WTC11 (cell line): ENCODE data around the gene ALG14. TPM values are rescaled to one million over a fixed set of nuclear protein-coding genes. Genes with fewer than 3 reads are reported as not detected.

ENCODE experiments used
- ATAC-seq: fragments of 200-7000 bp; cut with Tn5 transposase; 2 replicates; pipeline ENCODE4 v1.10.0; 2021; ENCODE audit warnings: mild to moderate bottlenecking, moderate library complexity
- CTCF ChIA-PET: fragments of 300-600 bp; sonication (Branson Sonifier 250); formaldehyde crosslinking; loops from one replicate; lab custom pipeline; 2021; ENCODE audit warnings: antibody characterized with exemption; lab: Charles Lee
- POLR2A ChIA-PET: fragments of 350-600 bp; sonication (Branson Sonifier 250); formaldehyde crosslinking; loops from one replicate; lab custom pipeline; 2021; ENCODE audit warnings: antibody characterized with exemption; lab: Charles Lee
- DNase-seq: peaks from one replicate; pipeline ENCODE4 v3.0.0; 2021; ENCODE audit warnings: low spot score
- H3K27ac Mint-ChIP-seq: 2 replicates; pipeline ENCODE4 v1.8.0; 2021; ENCODE audit warnings: mixed read lengths
- H3K27me3 Mint-ChIP-seq: 2 replicates; pipeline ENCODE4 v1.8.0; 2021; ENCODE audit warnings: low read depth, mild to moderate bottlenecking, moderate library complexity, mixed read lengths
- H3K36me3 Mint-ChIP-seq: 2 replicates; pipeline ENCODE4 v1.8.0; 2021; ENCODE audit warnings: mixed read lengths
- H3K4me1 Mint-ChIP-seq: 2 replicates; pipeline ENCODE4 v1.8.0; 2022; ENCODE audit warnings: mixed read lengths
- H3K4me3 Mint-ChIP-seq: 2 replicates; pipeline ENCODE4 v1.8.0; 2021; ENCODE audit warnings: mild to moderate bottlenecking, moderate library complexity, mixed read lengths
- H3K9me3 Mint-ChIP-seq: 2 replicates; pipeline ENCODE4 v1.8.0; 2021; ENCODE audit warnings: mixed read lengths
- CREM ChIP-seq: sonication (generic); formaldehyde crosslinking; IDR thresholded peaks from 2 replicates; pipeline ENCODE4 v1.8.1; 2022; ENCODE audit warnings: mild to moderate bottlenecking, missing genetic modification reagents, moderate library complexity
- HMGA2 ChIP-seq: fragments of 250-450 bp; sonication (Bioruptor Pico); IDR thresholded peaks from 2 replicates; pipeline ENCODE4 v1.4.0; 2021; ENCODE audit warnings: mild to moderate bottlenecking, moderate library complexity
- KAT7 ChIP-seq: sonication (generic); formaldehyde crosslinking; IDR thresholded peaks from 2 replicates; pipeline ENCODE4 v1.8.1; 2023; ENCODE audit warnings: missing genetic modification reagents, mild to moderate bottlenecking, borderline replicate concordance
- NR1H2 ChIP-seq: sonication (generic); formaldehyde crosslinking; IDR thresholded peaks from 2 replicates; pipeline ENCODE4 v1.9.0; 2021; ENCODE audit warnings: mild to moderate bottlenecking, moderate library complexity, missing genetic modification reagents
- NR3C1 ChIP-seq: sonication (generic); formaldehyde crosslinking; conservative IDR thresholded peaks from 2 replicates; pipeline ENCODE4 v1.8.1; 2023; ENCODE audit warnings: low read depth, mild to moderate bottlenecking, missing genetic modification reagents
- OVOL2 ChIP-seq: fragments of 250-450 bp; sonication (Bioruptor Pico); IDR thresholded peaks from 2 replicates; pipeline ENCODE4 v1.9.0; 2021; ENCODE audit warnings: mild to moderate bottlenecking, borderline replicate concordance
- PRRX2 ChIP-seq: fragments of 250-450 bp; sonication (Bioruptor Pico); IDR thresholded peaks from 2 replicates; pipeline ENCODE4 v1.8.0; 2021; ENCODE audit warnings: mild to moderate bottlenecking
- SMAD4 ChIP-seq: sonication (generic); formaldehyde crosslinking; IDR thresholded peaks from 2 replicates; pipeline ENCODE4 v1.8.0; 2022; ENCODE audit warnings: mild to moderate bottlenecking, missing genetic modification reagents
- TEAD4 ChIP-seq: sonication (generic); formaldehyde crosslinking; IDR thresholded peaks from 2 replicates; pipeline ENCODE4 v1.8.0; 2022; ENCODE audit warnings: mild to moderate bottlenecking, missing genetic modification reagents
- ZNF416 ChIP-seq: fragments of 250-450 bp; sonication (Bioruptor Pico); IDR thresholded peaks from 2 replicates; pipeline ENCODE4 v1.9.0; 2021; ENCODE audit warnings: mild to moderate bottlenecking, inconsistent platforms
- total RNA-seq: library from RNA; stranded (reverse); gene quantifications from 3 replicates; pipeline ENCODE4 v1.2.3, GENCODE V29; 2021
- TF ChIP-seq, protein P1 (sequence below): sonication (generic); formaldehyde crosslinking; IDR thresholded peaks from 2 replicates; pipeline ENCODE4 v1.8.1; 2022; ENCODE audit warnings: mild to moderate bottlenecking, moderate library complexity, missing genetic modification reagents
- TF ChIP-seq, protein P2 (sequence below): sonication (generic); formaldehyde crosslinking; IDR thresholded peaks from 2 replicates; pipeline ENCODE4 v1.8.1; 2022; ENCODE audit warnings: mild to moderate bottlenecking, missing genetic modification reagents, moderate library complexity, borderline replicate concordance
- TF ChIP-seq, protein P3 (sequence below): sonication (generic); formaldehyde crosslinking; IDR thresholded peaks from 2 replicates; pipeline ENCODE4 v1.8.0; 2022; ENCODE audit warnings: mild to moderate bottlenecking, missing genetic modification reagents
- TF ChIP-seq, protein P4 (sequence below): sonication (generic); formaldehyde crosslinking; IDR thresholded peaks from 2 replicates; pipeline ENCODE4 v1.8.0; 2022; ENCODE audit warnings: mild to moderate bottlenecking, missing genetic modification reagents
- TF ChIP-seq, protein P5 (sequence below): sonication (generic); formaldehyde crosslinking; IDR thresholded peaks from 2 replicates; pipeline ENCODE4 v1.8.1; 2022; ENCODE audit warnings: low read depth, mild to moderate bottlenecking, moderate library complexity, missing genetic modification reagents, borderline replicate concordance
- TF ChIP-seq, protein P6 (sequence below): fragments of 250-450 bp; sonication (Bioruptor Pico); IDR thresholded peaks from 2 replicates; pipeline ENCODE4 v1.9.0; 2021; ENCODE audit warnings: mild to moderate bottlenecking, borderline replicate concordance
- TF ChIP-seq, protein P7 (sequence below): sonication (generic); formaldehyde crosslinking; IDR thresholded peaks from 2 replicates; pipeline ENCODE4 v1.8.1; 2023; ENCODE audit warnings: mild to moderate bottlenecking, missing genetic modification reagents, moderate library complexity

ALG14 gene
- total RNA-seq, 1 experiment from 2014 or later, result 2.3 TPM

DNA sequence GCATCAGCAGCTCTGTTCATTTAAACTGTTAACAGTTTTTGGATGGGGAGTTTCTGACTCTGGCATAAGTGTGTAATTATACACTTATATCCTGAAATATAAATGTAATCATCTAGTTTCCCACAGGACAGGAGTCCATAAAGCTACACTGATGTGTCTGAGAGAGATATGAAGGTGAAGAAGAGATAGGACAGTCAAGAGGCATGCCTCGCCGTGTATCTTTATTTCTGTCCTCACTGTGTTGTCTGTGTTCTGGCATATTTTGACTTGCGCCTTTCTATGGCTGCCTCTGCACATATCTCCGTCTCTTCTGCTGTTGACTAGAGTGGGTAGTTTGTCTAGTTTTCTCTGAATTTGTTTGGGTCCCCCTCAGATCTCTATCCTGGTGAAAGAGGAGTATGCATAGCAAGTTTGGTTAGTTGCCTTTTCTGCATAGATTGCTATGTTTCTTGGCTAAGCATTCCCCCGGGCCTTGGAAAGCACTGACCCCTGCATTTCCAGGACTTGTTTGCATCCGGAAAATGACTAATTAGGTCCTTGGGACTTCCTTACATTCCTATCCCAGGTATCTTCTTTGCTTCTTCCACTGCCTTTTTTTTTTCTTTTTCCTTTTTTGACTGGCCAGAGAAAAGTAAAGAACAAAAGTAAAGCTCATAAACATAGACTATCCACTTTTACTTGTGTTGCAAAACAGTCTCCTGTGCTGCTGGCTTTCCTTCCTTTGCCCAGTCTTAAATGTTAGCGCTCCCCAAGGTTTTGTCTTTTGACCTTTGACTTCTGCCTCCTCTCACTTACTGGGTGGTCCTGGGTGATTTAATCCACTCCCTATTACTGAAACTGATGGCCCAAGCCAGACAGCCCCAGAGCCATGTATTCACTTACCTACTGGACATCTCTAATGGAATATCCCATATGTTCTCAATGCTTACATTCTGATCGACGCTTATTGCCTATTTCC, 118.2 kb downstream of the ALG14 start:
- TF ChIP-seq NR1H2 (CRISPR knock-in tag) (no peak), HMGA2 (no peak), SMAD4 (CRISPR knock-in tag) (no peak), CREM (CRISPR knock-in tag) (no peak), OVOL2 (CRISPR knock-in tag) (no peak), ZNF416 (no peak), PRRX2 (CRISPR knock-in tag) (no peak), TEAD4 (CRISPR knock-in tag) (no peak), NR3C1 (CRISPR knock-in tag) (no peak), KAT7 (no peak)
- TF ChIP-seq, protein P1, sequence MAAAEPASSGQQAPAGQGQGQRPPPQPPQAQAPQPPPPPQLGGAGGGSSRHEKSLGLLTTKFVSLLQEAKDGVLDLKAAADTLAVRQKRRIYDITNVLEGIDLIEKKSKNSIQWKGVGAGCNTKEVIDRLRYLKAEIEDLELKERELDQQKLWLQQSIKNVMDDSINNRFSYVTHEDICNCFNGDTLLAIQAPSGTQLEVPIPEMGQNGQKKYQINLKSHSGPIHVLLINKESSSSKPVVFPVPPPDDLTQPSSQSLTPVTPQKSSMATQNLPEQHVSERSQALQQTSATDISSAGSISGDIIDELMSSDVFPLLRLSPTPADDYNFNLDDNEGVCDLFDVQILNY (CRISPR knock-in tag), result no peak
- TF ChIP-seq, protein P2, sequence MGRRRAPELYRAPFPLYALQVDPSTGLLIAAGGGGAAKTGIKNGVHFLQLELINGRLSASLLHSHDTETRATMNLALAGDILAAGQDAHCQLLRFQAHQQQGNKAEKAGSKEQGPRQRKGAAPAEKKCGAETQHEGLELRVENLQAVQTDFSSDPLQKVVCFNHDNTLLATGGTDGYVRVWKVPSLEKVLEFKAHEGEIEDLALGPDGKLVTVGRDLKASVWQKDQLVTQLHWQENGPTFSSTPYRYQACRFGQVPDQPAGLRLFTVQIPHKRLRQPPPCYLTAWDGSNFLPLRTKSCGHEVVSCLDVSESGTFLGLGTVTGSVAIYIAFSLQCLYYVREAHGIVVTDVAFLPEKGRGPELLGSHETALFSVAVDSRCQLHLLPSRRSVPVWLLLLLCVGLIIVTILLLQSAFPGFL (CRISPR knock-in tag), result no peak
- TF ChIP-seq, protein P3, sequence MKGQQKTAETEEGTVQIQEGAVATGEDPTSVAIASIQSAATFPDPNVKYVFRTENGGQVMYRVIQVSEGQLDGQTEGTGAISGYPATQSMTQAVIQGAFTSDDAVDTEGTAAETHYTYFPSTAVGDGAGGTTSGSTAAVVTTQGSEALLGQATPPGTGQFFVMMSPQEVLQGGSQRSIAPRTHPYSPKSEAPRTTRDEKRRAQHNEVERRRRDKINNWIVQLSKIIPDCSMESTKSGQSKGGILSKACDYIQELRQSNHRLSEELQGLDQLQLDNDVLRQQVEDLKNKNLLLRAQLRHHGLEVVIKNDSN (CRISPR knock-in tag), result no peak
- TF ChIP-seq, protein P4, sequence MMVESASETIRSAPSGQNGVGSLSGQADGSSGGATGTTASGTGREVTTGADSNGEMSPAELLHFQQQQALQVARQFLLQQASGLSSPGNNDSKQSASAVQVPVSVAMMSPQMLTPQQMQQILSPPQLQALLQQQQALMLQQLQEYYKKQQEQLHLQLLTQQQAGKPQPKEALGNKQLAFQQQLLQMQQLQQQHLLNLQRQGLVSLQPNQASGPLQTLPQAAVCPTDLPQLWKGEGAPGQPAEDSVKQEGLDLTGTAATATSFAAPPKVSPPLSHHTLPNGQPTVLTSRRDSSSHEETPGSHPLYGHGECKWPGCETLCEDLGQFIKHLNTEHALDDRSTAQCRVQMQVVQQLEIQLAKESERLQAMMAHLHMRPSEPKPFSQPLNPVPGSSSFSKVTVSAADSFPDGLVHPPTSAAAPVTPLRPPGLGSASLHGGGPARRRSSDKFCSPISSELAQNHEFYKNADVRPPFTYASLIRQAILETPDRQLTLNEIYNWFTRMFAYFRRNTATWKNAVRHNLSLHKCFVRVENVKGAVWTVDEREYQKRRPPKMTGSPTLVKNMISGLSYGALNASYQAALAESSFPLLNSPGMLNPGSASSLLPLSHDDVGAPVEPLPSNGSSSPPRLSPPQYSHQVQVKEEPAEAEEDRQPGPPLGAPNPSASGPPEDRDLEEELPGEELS (CRISPR knock-in tag), result no peak
- TF ChIP-seq, protein P5, sequence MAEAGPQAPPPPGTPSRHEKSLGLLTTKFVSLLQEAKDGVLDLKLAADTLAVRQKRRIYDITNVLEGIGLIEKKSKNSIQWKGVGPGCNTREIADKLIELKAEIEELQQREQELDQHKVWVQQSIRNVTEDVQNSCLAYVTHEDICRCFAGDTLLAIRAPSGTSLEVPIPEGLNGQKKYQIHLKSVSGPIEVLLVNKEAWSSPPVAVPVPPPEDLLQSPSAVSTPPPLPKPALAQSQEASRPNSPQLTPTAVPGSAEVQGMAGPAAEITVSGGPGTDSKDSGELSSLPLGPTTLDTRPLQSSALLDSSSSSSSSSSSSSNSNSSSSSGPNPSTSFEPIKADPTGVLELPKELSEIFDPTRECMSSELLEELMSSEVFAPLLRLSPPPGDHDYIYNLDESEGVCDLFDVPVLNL (CRISPR knock-in tag), result no peak
- TF ChIP-seq, protein P6, sequence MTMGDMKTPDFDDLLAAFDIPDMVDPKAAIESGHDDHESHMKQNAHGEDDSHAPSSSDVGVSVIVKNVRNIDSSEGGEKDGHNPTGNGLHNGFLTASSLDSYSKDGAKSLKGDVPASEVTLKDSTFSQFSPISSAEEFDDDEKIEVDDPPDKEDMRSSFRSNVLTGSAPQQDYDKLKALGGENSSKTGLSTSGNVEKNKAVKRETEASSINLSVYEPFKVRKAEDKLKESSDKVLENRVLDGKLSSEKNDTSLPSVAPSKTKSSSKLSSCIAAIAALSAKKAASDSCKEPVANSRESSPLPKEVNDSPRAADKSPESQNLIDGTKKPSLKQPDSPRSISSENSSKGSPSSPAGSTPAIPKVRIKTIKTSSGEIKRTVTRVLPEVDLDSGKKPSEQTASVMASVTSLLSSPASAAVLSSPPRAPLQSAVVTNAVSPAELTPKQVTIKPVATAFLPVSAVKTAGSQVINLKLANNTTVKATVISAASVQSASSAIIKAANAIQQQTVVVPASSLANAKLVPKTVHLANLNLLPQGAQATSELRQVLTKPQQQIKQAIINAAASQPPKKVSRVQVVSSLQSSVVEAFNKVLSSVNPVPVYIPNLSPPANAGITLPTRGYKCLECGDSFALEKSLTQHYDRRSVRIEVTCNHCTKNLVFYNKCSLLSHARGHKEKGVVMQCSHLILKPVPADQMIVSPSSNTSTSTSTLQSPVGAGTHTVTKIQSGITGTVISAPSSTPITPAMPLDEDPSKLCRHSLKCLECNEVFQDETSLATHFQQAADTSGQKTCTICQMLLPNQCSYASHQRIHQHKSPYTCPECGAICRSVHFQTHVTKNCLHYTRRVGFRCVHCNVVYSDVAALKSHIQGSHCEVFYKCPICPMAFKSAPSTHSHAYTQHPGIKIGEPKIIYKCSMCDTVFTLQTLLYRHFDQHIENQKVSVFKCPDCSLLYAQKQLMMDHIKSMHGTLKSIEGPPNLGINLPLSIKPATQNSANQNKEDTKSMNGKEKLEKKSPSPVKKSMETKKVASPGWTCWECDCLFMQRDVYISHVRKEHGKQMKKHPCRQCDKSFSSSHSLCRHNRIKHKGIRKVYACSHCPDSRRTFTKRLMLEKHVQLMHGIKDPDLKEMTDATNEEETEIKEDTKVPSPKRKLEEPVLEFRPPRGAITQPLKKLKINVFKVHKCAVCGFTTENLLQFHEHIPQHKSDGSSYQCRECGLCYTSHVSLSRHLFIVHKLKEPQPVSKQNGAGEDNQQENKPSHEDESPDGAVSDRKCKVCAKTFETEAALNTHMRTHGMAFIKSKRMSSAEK (CRISPR knock-in tag), result no peak
- TF ChIP-seq, protein P7, sequence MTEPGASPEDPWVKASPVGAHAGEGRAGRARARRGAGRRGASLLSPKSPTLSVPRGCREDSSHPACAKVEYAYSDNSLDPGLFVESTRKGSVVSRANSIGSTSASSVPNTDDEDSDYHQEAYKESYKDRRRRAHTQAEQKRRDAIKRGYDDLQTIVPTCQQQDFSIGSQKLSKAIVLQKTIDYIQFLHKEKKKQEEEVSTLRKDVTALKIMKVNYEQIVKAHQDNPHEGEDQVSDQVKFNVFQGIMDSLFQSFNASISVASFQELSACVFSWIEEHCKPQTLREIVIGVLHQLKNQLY (CRISPR knock-in tag), result no peak
- TF ChIP-seq, all 79 proteins: peak for 0
- Mint-ChIP-seq H3K4me3 (no peak overlapping the region), H3K27ac (peak overlapping the region; percentile 91), H3K9me3 (peaks cover 6% of the 10 kb centered on the region), H3K27me3 (no peaks in the 10 kb centered on the region), H3K4me1 (peaks cover 23% of the 10 kb centered on the region), H3K36me3 (peaks cover 6% of the 10 kb centered on the region)
- CTCF ChIA-PET, result interaction anchor here (1.2 kb wide), 1 partner anchor 100 kb away, joined by 9 read pairs; no protein-coding TSS in a partner anchor
- DNase-seq, result no peak
- ATAC-seq, result peak; percentile 62
- POLR2A ChIA-PET, result no interaction called here
